Activated CD4-positive, CD25-positive, alpha-beta regulatory T cell (primary cell): ENCODE measurements around the gene DCAF11.

Experiments used
- DNase-seq, 4 experiments: peaks; one replicate each; lab custom pipeline; 2025; lab: John Stamatoyannopoulos, UW

Gene DCAF11

DNA sequence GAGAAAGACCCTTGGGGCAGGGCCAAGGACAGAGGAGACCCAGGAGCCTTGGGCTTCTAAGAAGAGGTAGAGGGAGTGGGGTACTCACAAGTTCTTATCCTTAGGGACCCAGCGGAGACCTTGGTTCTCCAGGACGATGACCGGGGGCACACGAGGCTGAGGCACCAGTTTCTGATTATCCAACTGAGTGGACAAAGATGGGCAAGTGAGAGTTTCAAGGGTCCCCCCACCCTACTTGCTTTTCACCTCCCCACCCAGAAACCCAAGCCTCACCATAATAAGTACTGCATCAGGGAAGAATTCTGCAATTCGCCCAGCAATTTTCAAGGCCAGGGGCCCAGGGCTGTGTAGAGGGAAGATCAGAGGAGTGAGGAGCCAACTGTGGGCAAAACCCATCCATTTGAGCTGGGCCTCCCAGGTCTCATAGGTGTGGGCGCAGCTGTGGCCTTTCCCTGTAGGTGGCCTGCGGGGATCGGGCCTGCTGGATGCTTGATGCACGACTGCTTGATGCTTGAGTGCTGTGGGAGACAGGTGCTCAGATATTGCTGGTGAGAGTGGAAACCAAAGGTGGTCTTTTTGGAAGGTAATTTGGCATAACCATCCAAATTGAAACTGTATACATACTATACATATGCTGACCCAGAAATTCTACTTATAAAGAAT is 24.8 kb downstream of the DCAF11 start:
- DNase-seq = no peak

DNA sequence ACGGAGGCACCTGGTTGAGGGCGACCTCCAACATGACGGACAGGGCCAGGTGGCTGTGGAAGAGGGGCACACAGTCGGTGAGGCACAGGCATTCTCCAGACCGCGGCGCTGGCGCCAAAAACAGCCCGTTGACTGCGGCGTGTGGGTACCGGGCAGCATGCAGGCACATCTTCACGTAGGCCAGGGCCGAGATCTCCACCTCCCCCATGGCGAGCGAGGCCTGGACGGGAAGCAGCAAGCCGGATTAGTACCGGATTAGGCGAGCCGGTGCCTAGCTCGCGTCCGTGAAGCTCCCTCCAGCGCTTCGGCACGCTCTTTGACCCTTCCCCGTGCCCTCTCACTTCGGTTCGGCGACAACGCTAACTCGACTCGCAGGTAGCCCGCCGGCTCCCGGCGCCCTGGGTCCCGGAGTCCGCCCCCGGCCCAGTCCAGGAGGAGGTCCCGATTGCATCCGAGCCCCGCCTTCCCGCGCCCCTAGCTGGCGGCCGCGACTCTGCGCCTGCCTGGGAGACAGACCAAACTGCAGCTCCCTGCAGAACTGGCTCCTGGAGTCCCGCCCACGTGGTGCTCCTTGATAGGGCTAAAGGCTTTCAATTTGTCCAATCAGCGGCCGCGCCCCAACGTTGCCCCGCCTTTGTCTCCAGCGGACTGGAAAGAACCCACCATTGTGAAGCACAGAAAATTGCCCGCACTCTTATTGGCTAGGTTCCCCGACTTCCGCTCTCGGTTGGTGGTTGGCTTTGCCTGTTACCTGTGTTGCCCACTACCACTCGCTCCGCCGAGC is 26.7 kb downstream of the DCAF11 start, which contains the start of gene EMC9:
EMC9 (minus strand) TSS at position 495 of the 784 bp plus-strand sequence; CDS start at position 208, 287 bp downstream.
- DNase-seq = peak; percentile 97 to 99 (median 98)

DNA sequence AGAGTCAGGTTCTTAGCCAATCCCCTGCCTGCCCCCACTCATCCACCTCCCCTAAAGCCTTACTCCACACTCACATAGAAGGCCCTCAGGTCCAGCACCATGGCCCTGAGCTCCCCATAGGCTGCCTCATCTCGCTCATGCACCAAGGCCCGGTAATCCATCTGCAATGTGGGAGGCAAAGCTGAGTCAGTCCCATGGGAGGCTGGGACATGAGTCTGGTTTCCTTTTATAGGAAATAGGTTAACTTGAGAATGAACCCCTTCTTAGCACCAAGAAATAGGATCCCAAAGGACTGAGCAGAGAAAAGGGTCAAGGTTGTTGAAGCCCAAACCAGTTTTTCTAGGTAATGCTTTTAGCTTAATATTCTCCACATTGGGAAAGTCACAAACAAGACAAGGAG is 28.9 kb downstream of the DCAF11 start:
- DNase-seq = no peak

DNA sequence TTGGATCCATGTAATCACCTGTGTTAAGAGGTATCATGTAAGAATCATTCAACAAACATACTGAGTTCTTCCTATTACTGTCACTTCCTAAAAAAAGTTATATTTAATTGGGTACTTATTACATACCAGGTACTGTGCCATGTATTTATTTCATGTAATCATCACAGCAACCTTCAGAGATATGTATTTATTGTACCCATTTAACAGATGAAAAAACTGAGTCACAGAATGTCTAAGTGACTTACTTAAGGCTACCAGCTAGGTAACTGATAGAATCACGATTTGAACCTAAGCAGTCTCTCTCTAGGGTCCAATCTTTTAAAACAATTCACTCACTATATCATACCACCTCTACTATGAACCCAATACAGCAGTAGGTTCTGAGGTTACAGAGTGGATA is 29.9 kb downstream of the DCAF11 start:
- DNase-seq = no peak

DNA sequence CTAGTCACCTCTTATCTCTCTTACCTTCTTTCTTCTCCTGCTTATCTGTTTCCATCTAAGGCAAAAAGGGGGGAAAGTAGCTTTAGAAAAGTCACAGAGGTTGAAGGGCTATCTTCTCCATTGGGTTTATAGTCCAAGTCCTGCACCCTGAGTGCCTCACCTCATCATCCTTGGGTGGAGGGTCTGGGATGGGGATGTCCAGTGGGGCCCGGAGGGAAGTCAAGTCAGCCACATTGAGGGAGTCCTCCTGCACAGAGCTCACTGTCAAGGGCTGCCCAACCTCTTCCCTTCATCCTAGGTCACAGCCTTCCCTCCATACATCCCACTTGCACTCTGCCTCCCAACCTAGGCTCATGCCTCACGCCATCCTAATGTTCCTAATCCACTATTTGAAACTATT is 30.6 kb downstream of the DCAF11 start:
- DNase-seq = no peak

DNA sequence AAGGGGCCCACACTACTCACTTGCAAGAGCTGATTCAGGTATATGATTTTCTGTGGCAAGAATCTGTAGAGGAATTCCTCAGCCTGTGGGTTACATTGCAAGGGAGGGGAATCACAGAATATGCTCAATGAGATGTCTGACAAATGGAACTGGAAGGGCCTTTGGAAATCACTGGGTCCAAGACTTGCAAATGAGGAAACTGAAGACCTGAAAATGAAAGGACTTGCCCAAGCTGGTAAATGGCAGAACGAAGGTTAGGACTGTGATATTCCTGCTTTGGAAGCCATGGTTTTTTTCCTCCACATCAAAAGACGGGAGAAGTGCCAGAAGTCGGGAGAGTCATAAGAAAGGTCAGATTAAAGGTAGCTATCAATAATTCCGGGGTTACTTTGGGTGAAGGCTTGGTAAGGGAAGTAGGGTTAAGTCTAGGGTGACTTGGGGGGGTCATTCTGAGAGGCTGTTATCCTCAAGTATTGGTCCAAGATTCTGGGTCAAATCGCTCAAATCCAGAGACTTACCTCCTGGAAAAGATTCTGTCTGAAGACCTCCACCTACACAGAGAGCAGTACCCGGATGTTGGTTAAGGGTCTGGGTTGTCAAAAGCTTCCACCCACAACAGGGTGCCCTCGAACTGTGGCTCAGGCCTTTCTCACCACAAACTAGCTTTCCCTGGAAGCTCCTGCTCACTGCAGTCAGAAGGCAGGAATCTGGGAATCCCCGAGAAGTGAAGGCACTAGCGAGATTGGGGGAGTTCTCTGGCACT is 31.3 kb downstream of the DCAF11 start:
- DNase-seq = no peak

DNA sequence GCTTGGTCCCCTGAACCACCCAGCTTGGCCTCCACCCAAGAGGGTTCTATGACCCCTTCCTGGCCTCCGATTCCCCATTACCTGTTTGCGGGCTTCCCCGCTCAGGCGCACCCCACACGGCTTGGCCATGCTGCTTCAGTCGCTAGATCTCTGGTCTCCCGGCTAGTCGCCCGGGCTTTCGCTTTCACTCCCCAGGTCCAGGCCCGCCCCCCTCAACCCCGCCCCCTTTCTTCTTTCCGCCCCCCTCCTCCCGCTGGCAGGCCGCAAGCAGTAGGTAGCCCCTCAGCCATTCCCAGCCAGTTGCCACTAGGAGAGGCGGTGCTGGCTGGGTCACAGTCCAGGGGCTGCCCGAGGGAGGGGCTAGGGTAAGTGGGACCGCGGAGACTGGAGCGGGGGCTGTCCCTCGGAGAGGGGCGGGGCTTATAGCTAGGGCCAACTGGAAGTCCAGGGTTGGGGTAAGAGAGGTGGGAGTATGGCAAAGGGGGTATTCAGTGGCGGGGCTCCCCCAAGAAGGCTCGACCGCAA is 31.9 kb downstream of the DCAF11 start, which contains the start of gene PSME2:
PSME2 (minus strand) TSS at position 158 of the 525 bp plus-strand sequence; CDS start at position 129, 29 bp downstream.
- DNase-seq = peak; percentile 63 to 93 (median 72)

DNA sequence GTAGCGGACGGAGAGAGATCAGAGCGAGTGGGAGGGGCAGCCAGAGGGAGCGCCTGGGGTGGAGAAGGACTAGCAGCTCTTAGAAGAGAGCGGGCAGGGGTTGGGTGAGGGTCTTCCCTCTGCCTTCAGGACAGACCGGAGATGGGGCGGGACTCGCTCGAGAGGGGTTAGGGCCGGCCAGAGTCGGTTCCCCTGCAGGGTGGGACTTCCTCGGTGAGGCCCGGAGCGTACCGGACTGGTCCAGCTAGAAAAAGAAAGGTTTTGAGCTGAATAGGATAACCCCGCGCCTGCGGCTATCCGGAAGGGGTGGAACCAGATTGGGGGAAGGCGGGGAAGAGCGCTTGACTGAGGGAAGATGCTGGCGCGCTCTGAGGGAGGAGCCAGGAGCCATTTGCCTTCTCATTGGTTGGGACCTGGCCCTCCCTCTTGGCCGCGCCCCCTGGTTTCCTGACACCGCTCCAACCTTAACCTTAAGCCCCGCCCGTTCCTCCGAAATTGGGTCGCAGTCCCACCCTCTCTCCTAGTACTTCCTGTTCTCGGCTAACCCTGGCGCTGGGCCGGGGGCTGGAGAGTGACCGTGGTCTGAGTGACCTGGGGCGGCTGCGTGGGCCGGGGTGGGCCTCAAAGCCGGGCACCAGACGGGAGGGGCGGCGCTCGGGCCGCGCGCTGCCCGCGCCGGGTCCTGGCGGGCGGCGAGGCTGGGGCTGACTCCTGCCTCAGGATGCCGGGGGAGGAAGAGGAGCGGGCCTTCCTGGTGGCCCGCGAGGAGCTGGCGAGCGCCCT is 32.6 kb downstream of the DCAF11 start, which contains the start of gene RNF31:
RNF31 (plus strand) TSS at position 521 of the 783 bp plus-strand sequence; CDS start at position 722, 201 bp downstream.
- peak; percentile 92 to 96 (median 94) for DNase-seq

DNA sequence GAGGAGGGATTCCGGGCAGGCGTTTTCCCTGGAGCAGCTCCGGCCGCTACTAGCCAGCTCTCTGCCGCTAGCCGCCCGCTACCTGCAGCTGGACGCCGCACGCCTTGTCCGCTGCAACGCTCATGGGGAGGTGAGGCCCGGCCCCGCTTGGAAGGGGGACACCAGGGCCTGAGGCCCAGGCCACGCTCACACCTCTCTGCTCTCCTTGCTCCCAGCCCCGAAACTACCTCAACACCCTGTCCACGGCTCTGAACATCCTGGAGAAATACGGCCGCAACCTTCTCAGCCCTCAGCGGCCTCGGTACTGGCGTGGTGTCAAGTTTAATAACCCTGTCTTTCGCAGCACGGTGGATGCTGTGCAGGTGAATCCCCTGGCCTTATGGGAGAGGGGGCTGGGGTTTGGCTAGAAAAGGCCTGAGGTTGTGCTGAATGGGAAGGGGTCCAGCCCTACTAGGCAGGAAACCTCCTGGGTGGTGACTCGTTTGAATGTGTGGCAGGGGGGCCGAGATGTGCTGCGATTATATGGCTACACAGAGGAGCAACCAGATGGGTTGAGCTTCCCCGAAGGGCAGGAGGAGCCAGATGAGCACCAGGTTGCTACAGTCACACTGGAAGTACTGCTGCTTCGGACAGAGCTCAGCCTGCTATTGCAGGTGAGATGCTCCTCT is 33.3 kb downstream of the DCAF11 start:
- no peak for DNase-seq

DNA sequence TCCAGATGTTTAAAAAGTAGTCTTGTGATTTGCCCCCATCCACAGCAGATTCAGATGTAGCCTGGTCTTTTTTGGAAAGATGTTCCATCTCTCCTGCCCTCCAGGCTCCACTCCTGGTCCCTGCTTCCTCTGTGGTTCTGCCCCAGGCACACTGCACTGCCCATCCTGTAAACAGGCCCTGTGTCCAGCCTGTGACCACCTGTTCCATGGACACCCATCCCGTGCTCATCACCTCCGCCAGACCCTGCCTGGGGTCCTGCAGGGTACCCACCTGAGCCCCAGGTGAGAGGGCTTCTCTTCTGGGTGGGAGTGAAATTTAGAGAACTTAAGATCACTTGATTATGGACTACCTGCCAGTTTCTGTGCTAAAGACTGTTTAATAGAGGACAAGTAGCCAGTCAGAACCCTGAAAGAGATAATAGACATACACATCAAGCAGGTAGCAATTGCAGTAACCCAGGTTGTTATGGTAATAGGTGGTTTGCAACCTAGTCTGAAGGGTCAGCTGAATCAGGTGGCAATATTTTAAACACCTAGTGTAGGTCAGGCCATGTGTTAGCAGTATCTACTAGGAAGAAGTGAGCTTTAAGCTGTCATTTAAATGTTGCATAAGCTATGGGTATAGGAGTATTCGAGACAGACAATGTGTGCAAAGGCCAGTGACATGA is 34.9 kb downstream of the DCAF11 start:
- DNase-seq = no peak

DNA sequence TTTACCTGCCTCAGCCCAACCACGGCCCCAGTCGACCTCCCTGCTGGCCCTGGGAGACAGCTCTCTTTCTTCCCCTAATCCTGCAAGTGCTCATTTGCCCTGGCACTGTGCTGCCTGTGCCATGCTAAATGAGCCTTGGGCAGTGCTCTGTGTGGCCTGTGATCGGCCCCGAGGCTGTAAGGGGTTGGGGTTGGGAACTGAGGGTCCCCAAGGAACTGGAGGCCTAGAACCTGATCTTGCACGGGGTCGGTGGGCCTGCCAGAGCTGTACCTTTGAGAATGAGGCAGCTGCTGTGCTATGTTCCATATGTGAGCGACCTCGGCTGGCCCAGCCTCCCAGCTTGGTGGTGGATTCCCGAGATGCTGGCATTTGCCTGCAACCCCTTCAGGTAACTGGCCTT is 35.5 kb downstream of the DCAF11 start:
- DNase-seq = no peak

DNA sequence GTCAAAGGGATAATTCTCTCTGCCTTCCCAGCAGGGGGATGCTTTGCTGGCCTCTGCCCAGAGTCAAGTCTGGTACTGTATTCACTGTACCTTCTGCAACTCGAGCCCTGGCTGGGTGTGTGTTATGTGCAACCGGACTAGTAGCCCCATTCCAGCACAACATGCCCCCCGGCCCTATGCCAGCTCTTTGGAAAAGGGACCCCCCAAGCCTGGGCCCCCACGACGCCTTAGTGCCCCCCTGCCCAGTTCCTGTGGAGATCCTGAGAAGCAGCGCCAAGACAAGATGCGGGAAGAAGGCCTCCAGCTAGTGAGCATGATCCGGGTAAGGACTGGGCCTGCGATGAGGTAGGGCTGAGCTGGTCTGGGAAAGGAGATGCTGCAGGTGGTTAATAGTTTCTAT is 36.0 kb downstream of the DCAF11 start:
- DNase-seq = no peak

DNA sequence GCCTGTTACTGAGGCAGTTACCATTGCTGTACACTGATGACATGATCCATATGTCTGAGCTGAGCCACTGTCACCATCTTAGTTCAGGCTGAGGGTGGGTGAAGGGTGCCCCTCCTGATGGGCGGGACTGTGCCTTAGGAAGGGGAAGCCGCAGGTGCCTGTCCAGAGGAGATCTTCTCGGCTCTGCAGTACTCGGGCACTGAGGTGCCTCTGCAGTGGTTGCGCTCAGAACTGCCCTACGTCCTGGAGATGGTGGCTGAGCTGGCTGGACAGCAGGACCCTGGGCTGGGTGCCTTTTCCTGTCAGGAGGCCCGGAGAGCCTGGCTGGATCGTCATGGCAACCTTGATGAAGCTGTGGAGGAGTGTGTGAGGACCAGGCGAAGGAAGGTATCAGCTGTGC is 36.4 kb downstream of the DCAF11 start:
- no peak for DNase-seq

DNA sequence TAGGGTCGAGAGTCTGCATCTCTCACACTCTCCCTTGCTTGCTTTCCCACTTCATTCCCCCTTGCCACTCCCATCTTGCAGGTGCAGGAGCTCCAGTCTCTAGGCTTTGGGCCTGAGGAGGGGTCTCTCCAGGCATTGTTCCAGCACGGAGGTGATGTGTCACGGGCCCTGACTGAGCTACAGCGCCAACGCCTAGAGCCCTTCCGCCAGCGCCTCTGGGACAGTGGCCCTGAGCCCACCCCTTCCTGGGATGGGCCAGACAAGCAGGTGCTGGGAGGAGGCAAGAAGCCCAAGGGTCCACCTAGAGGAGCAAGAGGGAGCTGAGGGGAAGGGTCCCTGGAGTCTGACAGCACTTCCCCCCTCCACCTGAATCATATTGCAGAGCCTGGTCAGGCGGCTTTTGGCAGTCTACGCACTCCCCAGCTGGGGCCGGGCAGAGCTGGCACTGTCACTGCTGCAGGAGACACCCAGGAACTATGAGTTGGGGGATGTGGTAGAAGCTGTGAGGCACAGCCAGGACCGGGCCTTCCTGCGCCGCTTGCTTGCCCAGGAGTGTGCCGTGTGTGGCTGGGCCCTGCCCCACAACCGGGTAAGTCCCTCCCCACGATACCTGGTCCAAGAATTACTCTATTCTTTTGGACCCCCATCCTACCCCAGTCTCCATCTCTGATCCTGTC is 37.0 kb downstream of the DCAF11 start:
- no peak for DNase-seq

DNA sequence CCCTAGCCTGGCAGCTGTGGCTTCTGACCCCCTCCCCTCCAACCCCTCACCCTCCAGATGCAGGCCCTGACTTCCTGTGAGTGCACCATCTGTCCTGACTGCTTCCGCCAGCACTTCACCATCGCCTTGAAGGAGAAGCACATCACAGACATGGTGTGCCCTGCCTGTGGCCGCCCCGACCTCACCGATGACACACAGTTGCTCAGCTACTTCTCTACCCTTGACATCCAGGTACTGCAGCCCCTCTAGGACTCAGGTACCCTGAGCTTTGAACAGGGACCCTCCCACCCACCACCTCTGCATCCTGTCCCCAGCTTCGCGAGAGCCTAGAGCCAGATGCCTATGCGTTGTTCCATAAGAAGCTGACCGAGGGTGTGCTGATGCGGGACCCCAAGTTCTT is 40.5 kb downstream of the DCAF11 start:
- DNase-seq = no peak

DNA sequence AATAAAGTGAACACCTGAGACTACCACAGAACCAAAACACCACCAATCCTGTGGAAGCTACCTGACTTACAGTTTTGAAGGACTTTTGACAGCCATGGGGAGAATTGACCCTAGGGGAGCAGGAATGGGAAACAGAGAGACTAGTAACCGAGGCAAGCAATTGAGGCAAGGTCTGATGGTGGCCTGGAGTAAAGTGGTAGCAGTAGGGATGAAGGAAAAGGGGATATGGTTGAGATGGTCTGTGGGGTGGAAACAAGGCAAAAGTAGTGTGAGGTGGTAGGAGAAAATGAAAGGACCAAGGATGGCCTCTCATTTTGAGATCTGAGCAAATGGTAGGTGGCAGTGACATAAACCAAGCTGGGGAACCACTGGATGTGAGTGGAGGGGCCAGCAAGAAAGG is 42.3 kb downstream of the DCAF11 start:
- DNase-seq = no peak

DNA sequence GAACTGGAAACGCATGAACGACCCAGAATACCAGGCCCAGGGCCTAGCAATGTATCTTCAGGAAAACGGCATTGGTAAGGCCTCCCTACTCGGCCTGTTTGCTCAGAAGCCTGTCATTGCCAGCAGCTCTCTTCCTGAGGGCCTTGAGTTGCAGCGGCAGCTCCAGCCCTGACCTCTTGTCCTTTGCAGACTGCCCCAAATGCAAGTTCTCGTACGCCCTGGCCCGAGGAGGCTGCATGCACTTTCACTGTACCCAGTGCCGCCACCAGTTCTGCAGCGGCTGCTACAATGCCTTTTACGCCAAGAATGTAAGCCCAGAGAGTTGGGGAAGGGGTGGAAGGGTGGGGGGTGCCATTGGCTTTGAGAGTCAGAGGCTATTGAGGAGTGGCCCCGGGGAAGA is 42.8 kb downstream of the DCAF11 start:
- DNase-seq = no peak

DNA sequence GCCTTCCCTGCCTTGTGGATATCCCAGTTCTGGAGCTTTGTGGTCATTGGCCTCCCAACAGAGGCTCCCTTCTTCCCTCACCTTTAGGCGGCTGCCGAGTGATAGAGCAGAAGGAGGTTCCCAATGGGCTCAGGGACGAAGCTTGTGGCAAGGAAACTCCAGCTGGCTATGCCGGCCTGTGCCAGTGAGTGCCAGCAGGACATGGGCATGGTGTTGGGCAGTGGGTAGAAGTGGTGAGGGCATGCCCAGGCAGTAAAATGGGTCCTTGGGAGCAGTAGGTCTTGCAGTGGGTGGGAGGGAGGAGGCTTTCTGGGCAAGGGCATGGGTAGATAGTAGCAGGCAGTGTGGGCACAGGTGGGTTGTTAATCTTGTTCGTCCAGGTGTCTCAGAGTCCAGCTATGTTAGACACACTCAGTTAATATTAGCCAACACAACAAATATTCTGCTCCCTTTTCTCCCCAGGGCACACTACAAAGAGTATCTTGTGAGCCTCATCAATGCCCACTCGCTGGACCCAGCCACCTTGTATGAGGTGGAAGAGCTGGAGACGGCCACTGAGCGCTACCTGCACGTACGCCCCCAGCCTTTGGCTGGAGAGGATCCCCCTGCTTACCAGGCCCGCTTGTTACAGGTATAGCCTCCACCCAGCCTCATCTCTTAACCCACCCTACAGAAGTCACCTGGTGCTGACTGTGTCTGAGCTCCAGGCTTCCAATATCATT is 45.4 kb downstream of the DCAF11 start:
- DNase-seq = no peak

DNA sequence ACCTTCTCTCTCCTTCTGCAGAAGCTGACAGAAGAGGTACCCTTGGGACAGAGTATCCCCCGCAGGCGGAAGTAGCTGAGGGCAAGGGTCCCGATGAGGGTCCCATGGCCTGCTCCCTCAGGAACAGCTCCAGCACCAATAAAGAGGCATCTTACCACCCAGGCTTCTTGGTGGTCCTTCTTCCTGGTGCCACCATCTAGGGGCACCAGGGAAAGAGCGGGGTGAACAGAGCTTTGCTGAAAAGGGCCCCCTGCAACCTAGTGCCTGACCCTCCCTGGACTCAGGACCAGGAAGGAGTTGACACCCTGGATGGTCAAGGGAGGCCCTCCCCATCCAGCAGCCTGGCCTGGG is 45.9 kb downstream of the DCAF11 start:
- DNase-seq = no peak
